GM12878 (cell line): ENCODE results near the gene TCF25. TPM values are rescaled to one million over a fixed set of nuclear protein-coding genes. Genes with fewer than 3 reads are reported as not detected.
A peak's percentile ranks its signal among the peaks of the same experiment; 100 is the strongest.

Experiments used
- ATAC-seq: fragments of 200-7000 bp; cut with Tn5 transposase; 3 replicates; pipeline ENCODE4 v1.9.1; 2020; ENCODE audit warnings: mild to moderate bottlenecking, moderate library complexity
- BruUV-seq: library from RNA; stranded (reverse); fragments of 400-500 nt; replicated peaks from 2 replicates; lab custom pipeline; 2021; lab: Mats Ljungman, UMichigan
- CTCF ChIA-PET: fragments of 300-600 bp; sonication (Branson Sonifier 250); formaldehyde crosslinking; extraction: SDS; loops from one replicate; lab custom pipeline; 2021; ENCODE audit warnings: inconsistent platforms; lab: Yijun Ruan, JAX
- POLR2A ChIA-PET: fragments of 350-600 bp; formaldehyde crosslinking; extraction: SDS; loops from one replicate; lab custom pipeline; 2021; ENCODE audit warnings: inconsistent platforms; lab: Charles Lee
- RAD21 ChIA-PET: fragments of 300-600 bp; sonication (Branson Sonifier 250); formaldehyde crosslinking; loops from one replicate; lab custom pipeline; 2023; ENCODE audit warnings: antibody characterized with exemption; ENCODE audit not compliant: unreplicated experiment; lab: Charles Lee
- SMC1A ChIA-PET: fragments of 300-600 bp; sonication (Branson Sonifier 250); formaldehyde crosslinking; loops from one replicate; lab custom pipeline; 2023; ENCODE audit not compliant: unreplicated experiment, uncharacterized antibody; lab: Charles Lee
- DNase-seq: peaks from one replicate; pipeline ENCODE4 v3.0.0-alpha.2; 2011; ENCODE audit warnings: low read depth, low spot score
- FAIRE-seq: peaks from 3 replicates; lab custom pipeline; 2011; peaks lifted over from hg19 to GRCh38; lab: Jason Lieb, UNC
- H2AFZ ChIP-seq: 2 replicates; pipeline ENCODE4 v1.6.0; 2011; ENCODE audit warnings: low read depth, low read length, control low read depth; ENCODE audit not compliant: control insufficient read depth
- H3K27ac ChIP-seq: 2 replicates; pipeline ENCODE4 v1.5.1; 2011; ENCODE audit warnings: control low read depth; ENCODE audit not compliant: control insufficient read depth, insufficient read depth
- H3K27me3 ChIP-seq, 2 experiments: replicated peaks in 1 of 2; 2 replicates each; pipeline versions ENCODE4 v1.6.0 to v1.6.1; 2011; ENCODE audit warnings: low read length in 1 of 2; ENCODE audit not compliant: control insufficient read depth in 2 of 2, insufficient read depth in 2 of 2
- H3K36me3 ChIP-seq, 2 experiments: 2 replicates each; pipeline ENCODE4 v1.5.1; 2011; ENCODE audit warnings: low read length in 1 of 2; ENCODE audit not compliant: control insufficient read depth in 2 of 2, insufficient read depth in 2 of 2
- H3K4me1 ChIP-seq: 2 replicates; pipeline ENCODE4 v1.6.1; 2011; ENCODE audit warnings: mild to moderate bottlenecking, low read length, moderate library complexity, mixed read lengths; ENCODE audit not compliant: control insufficient read depth, insufficient read depth
- H3K4me2 ChIP-seq: 2 replicates; pipeline ENCODE4 v1.6.0; 2011; ENCODE audit warnings: control low read depth; ENCODE audit not compliant: control insufficient read depth, insufficient read depth
- H3K4me3 ChIP-seq: fragments of 200-600 bp; sonication (generic); 2 replicates; pipeline ENCODE4 v1.5.1; 2016
- H3K79me2 ChIP-seq: 2 replicates; pipeline ENCODE4 v1.6.0; 2011; ENCODE audit warnings: low read length; ENCODE audit not compliant: control insufficient read depth, insufficient read depth
- H3K9ac ChIP-seq: 2 replicates; pipeline ENCODE4 v1.8.0; 2011; ENCODE audit warnings: low read length, control low read depth, mixed read lengths; ENCODE audit not compliant: control insufficient read depth, insufficient read depth
- H3K9me3 ChIP-seq: replicated peaks from 3 replicates; pipeline ENCODE4 v1.5.1; 2011; ENCODE audit warnings: mild to moderate bottlenecking, low read length; ENCODE audit not compliant: control insufficient read depth, insufficient read depth
- H4K20me1 ChIP-seq: 2 replicates; pipeline ENCODE4 v1.6.0; 2011; ENCODE audit not compliant: control insufficient read depth, insufficient read depth
- POLR2A ChIP-seq: IDR thresholded peaks from 2 replicates; pipeline ENCODE4 v1.6.1; 2011; ENCODE audit warnings: low read depth, mild to moderate bottlenecking, low read length
- WGBS: methylation state at CpG from one replicate; pipeline ENCODE4 v1.1.6; 2016; ENCODE audit warnings: low lambda C conversion rate; ENCODE audit not compliant: insufficient replicate concordance, insufficient coverage; ENCODE audit errors: missing lambda C conversion rate; 5-methylcytosine and 5-hydroxymethylcytosine counted together
- in situ Hi-C: fragments of 300-500 bp; cut with MboI; formaldehyde crosslinking; loops from 9 replicates; pipeline ENCODE4 v1.14.3; 2018; ENCODE audit warnings: mixed read lengths
- intact Hi-C: fragments of 100-400 bp; cut with micrococcal nuclease; formaldehyde crosslinking; loops from one replicate; pipeline ENCODE4 v1.14.2; 2022; ENCODE audit not compliant: unreplicated experiment
- polyA plus RNA-seq, 11 experiments: library from polyadenylated mRNA; depleted of rRNA in 4 of 11; unstranded in 6 of 11; stranded (reverse) in 5 of 11; fragments of >200 nt; fragmentation: Nextera tagmentation in 4 of 11; fragmentation: Illumina TruSeq in 1 of 11; extraction: Ambion mirVana in 4 of 11; extraction: Trizol in 1 of 11; gene quantifications; 1 replicate in 1 of 11; 2 replicates in 10 of 11; pipeline versions ENCODE4 v1.2.1 to v1.2.3, GENCODE V29; 2011 to 2016; ENCODE audit warnings: inconsistent platforms in 2 of 11, missing spikeins in 2 of 11, low read depth in 1 of 11
- total RNA-seq, 4 experiments: library from RNA; depleted of rRNA in 3 of 4; stranded (reverse); fragments of >200 nt in 3 of 4; fragmentation: Illumina TruSeq in 1 of 4; extraction: Trizol in 1 of 4; gene quantifications; 2 replicates each; pipeline versions ENCODE4 v1.2.1 to v1.2.3, GENCODE V29; 2013 to 2021
- TF ChIP-seq, protein P1 (sequence below): fragments of 450-650 bp; IDR thresholded peaks from 2 replicates; pipeline ENCODE4 v1.6.1; 2017; ENCODE audit warnings: mild to moderate bottlenecking, moderate library complexity

Gene TCF25
- total and polyA plus RNA-seq, 10 of the 15 experiments (the other 5 are each of a cell fraction or from before 2014, with no cell fraction given): 8.4 to 130 (median 89.4) TPM

DNA sequence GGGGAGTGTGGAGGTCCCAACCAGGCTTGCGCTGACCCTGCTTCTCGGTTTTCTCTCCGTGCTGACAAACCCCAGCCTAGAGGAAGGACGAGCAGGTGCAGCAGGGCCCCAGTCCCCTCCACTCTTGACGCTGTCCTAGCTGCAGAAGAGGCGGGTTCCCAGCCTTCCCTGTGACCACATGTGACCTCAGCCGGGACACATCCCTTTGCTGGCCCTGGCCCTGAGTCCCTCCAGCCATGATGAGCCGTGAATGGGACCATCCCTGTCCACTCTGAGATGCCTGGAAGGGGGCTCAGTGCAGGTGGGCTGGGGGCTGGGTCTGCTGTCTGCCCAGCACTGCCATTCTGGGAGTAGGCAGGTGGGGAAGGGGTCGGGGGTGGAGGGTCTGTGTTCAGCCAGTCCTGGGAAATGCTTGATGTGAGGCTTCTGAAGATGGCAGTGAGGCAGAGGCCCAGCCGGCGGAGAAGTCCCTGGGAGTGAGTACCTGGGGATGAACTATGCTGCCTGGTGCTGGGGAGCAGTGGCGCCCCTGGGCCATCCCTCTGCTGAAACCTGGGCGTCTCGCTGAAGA is 47.8 kb downstream of the TCF25 start:
- intact Hi-C loops (no loop called here), in situ Hi-C loops (no loop called here)
- Histone ChIP-seq H3K4me1 (peaks cover 11% of the 10 kb centered on the region), H3K9me3 (no peaks in the 10 kb centered on the region), H3K79me2 (no peaks in the 10 kb centered on the region), H4K20me1 (no peaks in the 10 kb centered on the region), H3K4me2 (no peak overlapping the region), H2AFZ (no peak overlapping the region), H3K27ac (no peak overlapping the region), H3K4me3 (no peak overlapping the region), H3K9ac (no peak overlapping the region), H3K36me3 (no peaks in the 10 kb centered on the region), H3K27me3 (peaks cover 14 to 16% of the 10 kb centered on the region in 2 experiments)
- ChIA-PET SMC1A (no interaction called here), RAD21 (no interaction called here), CTCF (no interaction called here), POLR2A (no interaction called here)
- DNase-seq: no peak
- no peak for ATAC-seq
- FAIRE-seq: no peak
- 35% methylated on average over 13 of the region's 14 CpGs for WGBS
- TF ChIP-seq, protein P1, sequence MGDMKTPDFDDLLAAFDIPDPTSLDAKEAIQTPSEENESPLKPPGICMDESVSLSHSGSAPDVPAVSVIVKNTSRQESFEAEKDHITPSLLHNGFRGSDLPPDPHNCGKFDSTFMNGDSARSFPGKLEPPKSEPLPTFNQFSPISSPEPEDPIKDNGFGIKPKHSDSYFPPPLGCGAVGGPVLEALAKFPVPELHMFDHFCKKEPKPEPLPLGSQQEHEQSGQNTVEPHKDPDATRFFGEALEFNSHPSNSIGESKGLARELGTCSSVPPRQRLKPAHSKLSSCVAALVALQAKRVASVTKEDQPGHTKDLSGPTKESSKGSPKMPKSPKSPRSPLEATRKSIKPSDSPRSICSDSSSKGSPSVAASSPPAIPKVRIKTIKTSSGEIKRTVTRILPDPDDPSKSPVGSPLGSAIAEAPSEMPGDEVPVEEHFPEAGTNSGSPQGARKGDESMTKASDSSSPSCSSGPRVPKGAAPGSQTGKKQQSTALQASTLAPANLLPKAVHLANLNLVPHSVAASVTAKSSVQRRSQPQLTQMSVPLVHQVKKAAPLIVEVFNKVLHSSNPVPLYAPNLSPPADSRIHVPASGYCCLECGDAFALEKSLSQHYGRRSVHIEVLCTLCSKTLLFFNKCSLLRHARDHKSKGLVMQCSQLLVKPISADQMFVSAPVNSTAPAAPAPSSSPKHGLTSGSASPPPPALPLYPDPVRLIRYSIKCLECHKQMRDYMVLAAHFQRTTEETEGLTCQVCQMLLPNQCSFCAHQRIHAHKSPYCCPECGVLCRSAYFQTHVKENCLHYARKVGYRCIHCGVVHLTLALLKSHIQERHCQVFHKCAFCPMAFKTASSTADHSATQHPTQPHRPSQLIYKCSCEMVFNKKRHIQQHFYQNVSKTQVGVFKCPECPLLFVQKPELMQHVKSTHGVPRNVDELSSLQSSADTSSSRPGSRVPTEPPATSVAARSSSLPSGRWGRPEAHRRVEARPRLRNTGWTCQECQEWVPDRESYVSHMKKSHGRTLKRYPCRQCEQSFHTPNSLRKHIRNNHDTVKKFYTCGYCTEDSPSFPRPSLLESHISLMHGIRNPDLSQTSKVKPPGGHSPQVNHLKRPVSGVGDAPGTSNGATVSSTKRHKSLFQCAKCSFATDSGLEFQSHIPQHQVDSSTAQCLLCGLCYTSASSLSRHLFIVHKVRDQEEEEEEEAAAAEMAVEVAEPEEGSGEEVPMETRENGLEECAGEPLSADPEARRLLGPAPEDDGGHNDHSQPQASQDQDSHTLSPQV: no peak
- peak; percentile 3; the same call in 1 of the 2 replicates for TF ChIP-seq POLR2A
- BruUV-seq: no TSS peak
